COLO829 (cell line): Measurements from ENCODE around the gene AOAH.
"Not testable (repeated sequence)": the region's sequence is repeated elsewhere in the genome, so short reads cannot be mapped to it uniquely, and the experiment has no call there.

Source experiments
- DNase-seq: peaks from one replicate; pipeline ENCODE4 v3.0.0; 2012; ENCODE audit warnings: low spot score

Gene AOAH

DNA sequence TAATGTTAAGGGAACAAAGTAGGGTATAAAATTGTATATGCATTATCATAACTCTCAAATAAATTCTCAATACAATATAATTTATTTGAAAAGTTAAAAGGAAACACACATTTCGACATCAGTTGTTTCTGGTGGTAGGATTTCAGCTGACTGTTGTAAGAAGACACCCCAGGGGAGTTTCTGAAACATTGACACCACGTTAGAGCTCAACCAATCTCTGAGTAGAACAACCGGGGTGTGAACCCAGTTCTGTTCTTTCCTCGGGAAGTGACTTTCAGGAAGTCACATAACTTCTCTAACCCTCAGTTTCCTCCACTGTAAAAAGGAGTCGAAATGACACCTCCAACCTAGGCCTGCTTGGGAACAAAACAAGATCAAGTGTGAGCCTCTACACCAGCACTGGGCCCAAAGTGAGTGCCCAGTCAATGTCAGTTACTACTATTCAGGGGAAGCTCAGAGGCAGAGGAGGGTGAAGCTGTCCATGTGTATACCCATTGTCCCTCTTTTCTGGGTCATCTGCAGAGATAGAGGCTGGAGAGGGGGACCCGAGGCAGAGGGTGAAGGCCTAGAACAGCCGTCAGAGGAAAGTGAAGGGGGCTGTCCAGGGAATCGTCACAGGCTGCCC lies 67.1 kb downstream of the AOAH start:
- DNase-seq, result no peak

DNA sequence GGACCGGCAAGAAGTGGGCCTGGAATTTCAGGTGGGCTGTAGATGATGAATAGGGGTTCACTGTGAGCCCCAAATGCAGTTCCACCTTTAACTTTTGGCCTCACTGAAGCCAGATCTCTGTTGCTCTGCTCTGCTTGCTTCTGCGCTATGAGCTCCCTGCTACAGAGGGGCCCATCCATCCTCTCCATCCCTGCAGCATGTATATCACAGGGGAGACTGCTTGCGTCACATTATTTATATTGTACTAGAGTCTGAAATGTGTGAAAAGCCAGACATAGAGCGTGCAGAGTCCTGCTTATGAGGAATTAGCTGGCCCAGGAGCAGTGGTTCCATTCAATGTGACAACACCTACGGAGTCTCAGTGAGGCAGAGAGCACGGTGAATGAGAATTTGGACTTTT lies 69.9 kb downstream of the AOAH start:
- DNase-seq, result no peak

DNA sequence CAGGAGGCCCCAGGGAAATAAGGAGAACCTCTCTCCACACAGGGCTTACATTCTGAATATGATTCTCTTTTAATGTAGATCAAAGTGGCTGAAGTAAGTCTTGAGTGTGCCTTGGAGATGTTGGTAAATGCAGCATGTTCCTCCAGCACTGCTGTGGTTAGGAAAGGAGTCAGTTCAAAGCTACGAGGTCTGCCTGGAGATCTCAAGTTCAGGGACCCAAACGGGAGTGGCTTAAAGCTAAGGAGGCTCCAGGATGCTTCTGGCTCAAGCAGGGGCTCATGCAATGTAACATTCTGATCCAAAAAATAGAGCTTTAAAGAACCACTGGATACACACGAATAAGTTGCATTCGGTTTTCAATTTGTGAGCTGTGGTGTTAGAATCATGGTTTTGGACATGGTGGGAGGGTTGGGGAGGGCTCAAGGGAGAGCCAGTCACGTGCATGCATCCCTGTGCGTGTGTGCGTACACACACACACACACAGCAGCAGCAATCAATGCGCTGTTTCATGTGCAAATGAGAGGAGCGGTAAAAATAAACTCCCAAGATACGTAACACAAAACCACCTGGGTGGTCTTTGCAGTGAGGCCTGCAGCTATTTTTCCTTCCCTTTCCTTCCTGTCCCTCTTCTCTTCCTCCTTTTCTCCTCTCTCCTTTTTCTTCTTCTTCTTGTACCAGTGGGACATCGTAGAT lies 70.5 kb downstream of the AOAH start:
- no peak for DNase-seq

DNA sequence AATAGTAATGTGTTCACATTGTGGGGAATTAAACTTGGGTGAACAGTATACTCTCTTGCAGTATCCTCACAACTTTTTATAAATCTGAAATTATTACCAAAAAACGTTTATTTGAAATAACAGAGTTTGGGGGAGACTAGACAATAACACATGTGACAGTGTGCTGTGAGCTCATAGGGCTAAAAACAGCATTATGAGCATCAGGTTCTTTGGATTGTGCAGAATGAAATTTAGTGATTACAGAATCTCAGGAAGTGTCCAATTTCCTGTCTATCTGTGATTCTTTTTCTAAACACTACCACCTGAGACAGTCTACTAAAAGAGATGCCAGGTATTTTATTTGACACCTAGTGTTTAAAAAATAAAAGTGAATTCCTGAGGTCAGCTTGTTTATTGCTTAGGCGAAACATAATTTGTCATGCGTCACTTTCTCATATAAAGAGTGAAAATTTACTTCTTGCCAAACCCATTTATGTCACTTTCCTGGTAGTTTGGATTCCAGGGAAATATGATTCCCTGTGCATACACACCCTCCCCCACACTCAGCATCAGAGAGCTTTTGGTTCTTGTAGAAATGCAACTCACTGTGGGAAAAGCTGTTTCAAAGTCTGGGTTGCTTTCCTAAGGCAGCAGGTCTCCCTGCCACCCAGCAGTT lies 71.2 kb downstream of the AOAH start:
- no peak for DNase-seq

DNA sequence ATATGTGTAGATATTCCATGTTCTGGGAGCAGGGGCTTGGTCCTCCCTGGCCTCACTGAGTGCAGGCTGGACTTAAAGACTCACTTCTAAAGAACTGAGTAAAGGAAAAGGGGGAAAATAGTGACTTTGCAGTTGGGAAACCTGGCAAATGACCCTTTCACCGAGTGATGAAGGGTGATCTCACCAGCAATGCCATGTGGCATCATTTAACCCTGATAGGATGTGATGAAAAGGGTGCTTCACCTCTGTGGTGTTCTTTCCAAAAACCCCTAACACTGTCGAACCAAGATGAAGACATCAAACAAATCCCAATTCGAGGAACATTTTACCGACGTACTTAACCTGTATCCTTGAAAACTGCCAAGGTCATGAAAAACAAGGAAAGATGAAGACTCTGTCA lies 71.9 kb downstream of the AOAH start:
- no peak for DNase-seq

DNA sequence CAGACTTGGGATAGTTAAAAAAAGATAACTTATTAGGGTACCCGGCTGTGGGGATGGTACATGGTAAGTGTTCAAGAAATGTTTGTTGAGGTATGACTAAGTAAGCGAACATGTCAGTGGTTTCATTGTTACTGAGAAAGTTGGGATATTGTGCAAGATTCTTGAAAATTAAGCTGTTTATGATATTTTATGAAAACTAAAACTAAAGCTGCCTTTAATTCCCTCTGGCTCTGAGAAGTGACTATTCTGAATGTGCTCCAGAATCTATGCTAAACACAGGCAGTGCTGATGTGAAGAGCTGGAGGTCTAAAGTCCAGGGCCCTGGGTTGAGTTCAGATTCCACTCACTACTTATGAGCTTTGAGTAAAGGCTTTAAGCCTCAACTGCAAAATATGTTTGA lies 72.9 kb downstream of the AOAH start:
- no peak for DNase-seq

DNA sequence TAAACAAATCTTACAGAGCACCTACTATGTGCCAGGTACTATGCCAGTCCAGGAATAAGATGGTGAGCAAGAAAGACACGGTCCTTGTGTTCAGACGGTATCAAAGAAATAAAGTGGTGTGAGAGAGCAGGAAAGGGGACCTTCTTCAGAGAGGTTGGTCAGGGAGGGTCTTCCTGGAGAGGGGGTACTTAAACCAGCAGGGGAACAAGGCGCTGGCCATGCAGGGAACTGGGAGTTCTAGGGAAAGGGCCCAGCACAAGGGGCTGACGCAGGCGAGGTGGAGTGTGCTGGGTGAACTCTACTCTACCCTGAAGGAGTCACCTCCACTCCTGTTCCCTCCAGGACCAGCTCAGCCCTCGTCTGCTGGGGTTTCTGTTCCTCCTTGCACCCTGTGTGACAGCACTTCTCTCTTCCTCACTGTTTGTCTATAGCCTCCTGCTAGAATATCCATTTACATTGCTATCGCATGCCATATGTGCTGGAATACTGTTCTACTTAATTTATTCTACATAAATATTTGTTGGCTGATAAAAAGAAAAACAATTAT lies 73.5 kb downstream of the AOAH start:
- DNase-seq, result no peak

DNA sequence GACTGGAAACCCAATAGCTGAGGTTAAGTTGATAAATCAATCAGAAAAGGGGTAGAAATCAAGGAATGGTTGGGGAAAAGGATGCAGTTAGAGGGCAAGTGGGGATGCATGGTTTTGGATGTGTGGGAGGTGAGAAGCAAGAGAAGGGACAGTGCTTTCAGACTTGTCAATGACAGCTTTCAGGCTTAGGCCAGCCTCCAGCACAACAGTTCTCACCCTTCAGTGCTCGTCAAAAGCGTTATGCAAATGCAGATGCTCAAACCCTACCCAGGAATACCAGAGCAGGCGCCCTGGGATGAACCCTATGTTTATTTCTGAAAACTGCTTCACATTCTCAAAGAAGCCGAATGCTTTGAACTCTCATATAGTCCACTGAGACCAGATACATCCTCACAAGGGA lies 74.0 kb downstream of the AOAH start:
- DNase-seq, result no peak

DNA sequence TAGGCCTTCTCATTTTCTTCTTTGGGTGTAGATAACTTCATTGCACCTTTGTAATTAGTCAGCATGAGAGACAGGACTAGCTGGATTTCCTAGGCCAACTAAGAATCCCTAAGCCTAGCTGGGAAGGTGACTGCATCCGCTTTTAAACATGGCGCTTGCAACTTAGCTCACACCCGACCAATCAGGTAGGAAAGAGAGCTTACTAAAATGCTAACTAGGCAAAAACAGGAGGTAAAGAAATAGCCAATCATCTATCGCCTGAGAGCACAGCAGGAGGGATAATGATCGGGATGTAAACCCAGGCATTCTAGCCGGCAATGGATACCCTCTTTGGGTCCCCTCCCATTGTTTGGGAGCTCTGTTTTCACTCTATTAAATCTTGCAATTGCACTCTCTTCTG lies 75.0 kb downstream of the AOAH start:
- not testable (repeated sequence) for DNase-seq

DNA sequence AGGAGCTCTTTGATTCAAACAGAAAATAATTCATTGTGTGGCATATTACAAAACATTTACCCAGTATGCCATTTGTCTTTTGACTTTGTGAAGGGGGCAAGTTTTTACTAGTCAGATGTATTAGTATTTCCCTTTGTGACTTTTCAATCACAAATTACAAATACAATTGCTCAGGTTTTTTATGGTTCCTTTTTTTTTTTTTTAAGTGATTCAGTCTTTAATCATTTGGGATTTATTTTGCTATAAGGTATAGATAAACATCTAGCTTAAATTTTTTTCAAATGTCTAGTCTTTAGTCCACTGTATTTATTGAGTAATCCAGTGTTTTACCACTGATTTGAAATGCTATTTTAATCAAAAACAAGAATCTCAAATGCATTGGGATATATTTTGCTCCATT lies 75.9 kb downstream of the AOAH start:
- no peak for DNase-seq

DNA sequence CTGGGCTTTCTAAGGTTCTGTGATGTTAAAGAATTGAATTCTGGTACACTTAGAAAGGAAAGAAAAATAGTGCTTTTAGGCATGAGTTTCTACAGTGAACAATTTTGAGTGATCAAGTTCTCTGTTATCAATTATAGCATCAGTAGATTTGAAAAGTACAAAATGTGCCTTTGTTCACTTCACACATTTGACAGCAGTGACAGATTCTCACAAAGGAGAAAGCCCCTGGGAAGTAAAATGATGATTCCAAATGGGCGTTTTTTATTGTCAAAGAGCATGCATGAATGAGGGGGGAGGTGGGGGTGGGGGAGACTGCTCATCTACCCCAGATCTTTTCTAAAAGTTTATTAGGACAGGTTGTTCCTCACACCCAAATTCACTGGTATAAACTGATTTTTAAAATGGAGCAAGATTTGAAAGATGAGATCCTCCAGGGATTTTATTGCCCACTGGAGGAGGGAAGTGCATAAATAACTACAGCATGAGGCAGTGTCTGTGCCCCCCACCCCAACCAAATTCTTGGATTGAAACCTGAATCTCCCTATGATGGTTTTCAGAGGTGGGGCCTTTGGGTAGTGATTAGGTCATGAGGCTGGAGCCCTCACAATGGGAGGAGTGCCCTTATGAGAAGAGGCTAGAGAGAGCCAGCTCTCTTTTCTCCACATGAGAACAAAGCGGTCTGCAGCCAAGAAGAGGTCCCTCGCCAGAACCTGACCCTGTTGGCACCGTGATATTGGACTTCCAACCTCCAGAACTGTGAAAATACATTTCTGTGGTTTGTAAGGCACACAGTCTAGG lies 79.5 kb downstream of the AOAH start:
- DNase-seq, result no peak

DNA sequence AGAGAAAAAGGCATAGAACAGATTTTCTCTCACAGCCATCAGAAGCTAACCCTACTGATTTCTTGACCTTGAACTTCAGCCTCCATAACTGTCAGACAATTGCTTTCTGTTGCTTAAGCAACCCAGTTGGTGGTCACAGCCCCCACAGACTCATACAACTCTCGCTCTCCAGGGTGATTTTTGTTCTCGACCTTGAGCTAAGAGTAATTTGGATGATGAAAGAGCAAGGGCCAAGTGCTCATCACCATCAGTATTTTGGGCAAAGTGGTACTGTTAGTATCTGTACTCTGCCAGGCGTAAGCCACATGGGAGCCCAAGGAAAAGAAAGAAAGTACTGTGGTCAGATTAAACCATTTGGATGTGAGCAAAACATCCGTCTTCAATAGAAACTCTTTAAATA lies 81.9 kb downstream of the AOAH start:
- no peak for DNase-seq

DNA sequence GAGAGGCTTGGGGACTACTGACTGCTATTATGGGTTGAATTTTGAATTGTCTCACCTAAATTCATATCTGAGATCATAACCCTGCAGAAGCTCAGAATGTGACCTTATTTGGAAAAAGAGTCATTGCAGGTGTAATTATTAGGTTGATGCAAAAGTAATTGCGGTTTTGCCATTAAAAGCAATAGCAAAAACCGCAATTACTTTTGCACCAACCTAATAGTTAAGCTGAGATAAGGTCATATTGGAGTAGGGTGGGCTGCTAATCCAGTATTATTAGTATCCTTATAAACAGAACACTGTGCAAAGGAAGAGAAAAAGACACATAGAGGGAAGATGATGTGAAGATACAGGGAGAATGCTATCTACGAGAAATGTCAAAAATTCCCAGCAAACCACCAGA lies 82.3 kb downstream of the AOAH start:
- no peak for DNase-seq

DNA sequence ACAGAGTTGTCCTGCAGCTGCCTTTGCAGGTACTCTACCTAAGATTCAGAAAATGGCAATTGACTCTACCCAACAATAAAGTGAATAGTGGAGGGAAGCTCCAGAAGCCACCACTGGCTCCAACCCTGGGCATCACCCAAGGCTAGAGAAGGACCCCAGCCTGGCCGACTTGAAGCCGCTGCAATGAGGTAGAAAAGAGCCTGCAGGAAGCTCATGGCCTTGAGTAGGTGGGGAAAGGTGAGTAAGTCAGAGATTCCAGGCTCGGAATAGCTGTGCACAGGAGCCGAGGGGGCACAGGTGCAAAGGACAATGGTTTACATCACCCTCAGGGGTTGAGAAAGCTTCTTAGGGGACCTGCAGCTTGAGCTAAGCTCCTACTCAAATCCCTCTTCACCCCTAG lies 83.6 kb downstream of the AOAH start:
- DNase-seq, result no peak

DNA sequence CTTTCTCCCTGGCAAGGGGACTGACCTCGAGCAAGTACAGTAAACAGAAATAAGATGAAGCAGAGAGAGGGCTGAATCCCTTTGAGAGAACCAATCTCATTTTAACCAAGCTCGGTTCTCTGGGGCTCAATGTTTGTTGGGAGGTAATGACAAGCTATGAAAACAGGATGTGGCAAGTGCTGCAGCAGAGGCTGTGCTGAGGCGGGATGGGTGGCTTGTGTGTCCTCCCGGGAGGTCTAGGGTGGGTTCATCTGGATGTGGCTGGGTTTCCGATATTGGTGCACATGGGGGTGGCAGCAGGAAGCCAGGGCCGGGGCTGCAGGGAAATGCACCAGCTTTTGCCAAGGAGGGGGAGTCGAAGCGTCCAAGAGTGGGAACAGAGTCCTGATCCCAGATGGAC lies 84.5 kb downstream of the AOAH start:
- DNase-seq, result no peak

DNA sequence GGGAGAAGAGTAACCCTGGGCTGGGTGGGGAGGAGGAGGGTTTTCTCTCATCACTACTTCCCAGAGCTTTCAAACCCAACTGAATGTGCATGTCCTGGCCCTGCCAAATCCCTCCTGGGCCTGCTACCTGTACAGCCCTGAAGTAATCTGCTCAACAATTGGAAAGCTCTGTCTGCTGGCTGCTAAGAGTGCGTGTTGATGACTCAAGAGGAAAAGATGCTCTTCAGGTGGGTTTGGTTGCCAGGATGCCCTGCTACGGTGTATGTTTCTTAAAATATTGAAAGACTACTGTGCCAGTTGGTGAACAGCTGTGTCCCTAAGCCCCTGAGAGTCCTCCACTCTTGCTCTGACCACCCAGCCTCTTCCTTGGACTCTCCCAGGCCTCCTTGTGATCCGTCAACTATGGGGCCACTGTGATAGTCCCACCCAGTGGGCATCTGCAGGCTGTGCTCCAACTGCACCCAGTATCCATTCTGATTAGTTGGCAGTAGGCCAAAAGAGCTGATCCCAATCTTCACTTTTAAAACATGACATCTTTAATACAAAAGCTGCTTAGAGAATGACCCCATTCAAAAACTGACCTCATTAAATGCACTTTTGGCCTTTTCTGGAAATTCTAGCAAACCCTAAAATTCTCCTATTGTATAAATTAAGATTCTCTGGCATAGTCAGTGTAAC lies 85.6 kb downstream of the AOAH start:
- no peak for DNase-seq

DNA sequence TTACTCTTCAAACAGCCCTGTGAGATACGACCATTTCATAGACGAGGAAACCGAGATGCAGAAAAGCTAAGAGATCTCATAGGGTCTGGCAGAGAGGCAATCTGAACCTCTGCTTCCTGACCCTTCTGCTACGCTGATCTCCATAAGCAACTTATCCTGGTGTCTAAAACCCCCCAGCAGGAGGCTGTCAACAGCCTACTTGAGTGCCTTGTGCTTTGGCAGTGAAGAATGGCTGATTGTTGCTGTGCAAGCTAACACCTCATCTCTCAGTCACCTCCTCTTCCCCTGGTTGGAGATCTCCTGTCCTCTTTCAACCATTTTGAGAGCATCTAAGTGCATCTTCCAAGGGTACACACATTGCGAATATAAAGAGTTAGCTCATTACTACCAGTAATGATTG lies 86.2 kb downstream of the AOAH start:
- no peak for DNase-seq

DNA sequence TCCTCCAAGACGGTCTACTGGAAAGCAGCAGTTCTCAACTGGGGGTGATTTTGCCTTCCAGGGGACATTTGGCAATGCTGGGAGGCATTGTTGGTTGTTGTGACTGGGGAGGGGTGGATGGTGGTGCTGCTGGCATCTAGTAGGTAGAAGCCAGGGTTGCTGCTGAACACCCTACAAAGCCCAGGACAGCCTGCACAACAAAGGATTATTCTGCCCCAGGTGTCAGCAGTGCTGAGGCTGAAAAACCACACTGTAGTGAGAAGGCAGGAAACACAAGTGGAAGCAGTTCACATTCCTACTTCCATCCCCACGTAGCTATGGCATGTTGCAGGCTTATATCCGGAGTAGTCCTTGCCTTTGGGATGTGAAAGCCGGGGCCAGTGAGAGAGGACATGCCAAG lies 86.9 kb downstream of the AOAH start:
- DNase-seq, result no peak

DNA sequence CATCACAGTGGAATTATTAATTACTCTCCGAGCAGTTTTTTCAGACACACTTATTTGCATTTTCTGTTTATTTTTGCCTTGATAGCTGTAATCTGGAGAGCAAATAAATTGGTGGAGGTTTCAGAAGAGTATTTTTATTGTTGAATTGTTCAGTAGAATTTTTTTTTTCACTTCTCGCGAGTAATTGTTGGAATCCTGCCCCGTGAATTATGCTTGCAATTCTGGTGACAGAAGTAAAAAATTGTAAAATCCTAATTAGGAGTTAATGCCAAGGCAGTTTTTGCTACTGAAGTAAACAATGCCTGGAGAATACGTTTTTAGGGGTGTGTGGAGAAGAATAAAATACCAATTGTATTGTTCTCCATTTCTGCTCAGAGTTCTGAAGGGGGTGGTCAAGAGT lies 88.2 kb downstream of the AOAH start:
- no peak for DNase-seq

DNA sequence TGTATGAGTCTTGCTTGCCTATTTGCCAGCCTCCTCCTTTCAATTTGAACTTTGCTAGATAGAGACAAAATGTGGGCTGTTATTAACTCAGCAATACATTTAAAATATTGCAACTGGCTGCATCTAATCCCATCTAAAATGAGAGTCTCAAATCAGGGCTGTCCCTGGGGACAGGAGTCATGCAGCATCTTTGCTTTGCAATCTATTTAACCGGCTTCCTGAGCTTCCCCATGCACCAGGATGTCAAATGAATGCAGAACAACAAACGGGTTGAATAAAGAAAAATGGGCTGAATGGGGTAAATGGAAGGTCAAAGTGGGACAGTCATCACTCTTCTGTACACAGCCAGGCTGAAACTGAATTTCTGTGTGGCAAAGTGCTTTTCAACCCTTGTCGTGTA lies 89.2 kb downstream of the AOAH start:
- no peak for DNase-seq

DNA sequence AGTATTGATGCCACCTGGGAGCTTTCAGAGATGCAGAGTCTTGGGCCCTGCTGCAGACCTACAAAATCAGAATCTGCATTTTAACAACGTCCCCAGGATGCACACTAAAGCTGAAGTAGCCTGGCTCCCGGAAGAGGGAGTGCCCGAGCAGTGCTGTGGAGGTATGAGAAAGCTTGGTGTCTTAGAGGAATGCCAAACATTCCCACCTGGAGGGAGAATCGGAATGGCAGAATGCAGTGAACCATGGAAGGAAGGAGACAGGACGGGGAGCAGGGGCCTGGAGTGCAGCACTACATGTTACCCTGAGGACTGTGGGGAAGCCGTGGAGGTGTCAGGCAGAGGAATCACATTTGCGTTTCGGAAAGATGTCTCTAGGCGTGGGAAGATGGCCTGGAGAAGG lies 90.9 kb downstream of the AOAH start:
- no peak for DNase-seq

DNA sequence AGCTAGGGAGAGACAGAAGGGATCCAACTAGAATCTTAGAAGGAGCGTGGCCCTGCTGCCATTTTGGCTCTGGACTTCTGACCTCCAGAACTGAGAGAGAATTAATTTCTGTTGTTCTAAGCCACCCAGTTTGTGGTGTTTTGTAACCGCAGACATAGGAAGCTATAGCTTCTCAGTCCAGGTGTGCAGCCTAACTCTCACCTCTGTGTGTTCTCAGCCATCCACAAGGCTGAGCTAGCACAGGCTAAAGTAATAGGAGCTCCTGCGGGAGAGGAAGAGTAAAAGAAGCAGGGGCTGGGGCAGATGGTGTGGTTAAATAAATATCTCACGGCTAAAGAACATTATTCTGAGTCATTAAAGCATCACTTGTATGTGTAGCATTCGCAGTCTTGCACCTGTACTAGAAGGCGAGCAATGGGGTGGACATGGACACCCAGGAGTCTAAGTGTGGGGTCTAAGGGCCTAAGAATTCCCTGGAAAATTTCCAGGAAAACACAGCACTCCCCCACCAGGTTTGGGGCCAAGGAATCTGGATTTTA lies 94.1 kb downstream of the AOAH start:
- no peak for DNase-seq
